Stimulated activated CD8-positive, alpha-beta memory T cell treated with anti-CD3 and anti-CD28 coated beads, Interleukin-4, amount 100 ng/mL, for 48 hours (primary cell): ENCODE results near the gene ANKRD11.
A peak's percentile ranks its signal among the peaks of the same experiment; 100 is the strongest.
"Not testable (repeated sequence)": the region's sequence is repeated elsewhere in the genome, so short reads cannot be mapped to it uniquely, and the experiment has no call there.

Experiments
- DNase-seq: peaks from one replicate; pipeline ENCODE4 v3.0.0-alpha.2; 2020

The ANKRD11 gene

DNA sequence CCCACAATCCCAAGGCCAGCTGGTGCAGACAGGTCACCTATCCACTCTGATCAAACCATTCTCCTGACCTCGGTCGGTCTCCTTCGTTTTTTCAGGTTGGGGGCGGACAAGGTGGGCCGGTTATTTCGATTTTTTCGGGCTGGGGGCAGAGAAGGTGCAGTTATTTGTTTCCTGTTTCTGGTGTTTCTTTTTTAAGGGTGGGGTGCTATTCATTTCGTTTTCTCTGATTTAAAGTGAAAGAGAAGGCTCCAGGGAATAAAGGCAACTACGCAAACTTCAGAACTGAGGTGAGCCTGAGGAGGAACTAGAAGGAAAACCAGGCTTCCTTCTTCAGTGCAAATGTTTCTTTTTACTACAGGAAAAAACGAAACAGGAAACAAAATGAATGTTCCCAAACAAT, 64.8 kb downstream of the ANKRD11 start:
- no peak for DNase-seq

DNA sequence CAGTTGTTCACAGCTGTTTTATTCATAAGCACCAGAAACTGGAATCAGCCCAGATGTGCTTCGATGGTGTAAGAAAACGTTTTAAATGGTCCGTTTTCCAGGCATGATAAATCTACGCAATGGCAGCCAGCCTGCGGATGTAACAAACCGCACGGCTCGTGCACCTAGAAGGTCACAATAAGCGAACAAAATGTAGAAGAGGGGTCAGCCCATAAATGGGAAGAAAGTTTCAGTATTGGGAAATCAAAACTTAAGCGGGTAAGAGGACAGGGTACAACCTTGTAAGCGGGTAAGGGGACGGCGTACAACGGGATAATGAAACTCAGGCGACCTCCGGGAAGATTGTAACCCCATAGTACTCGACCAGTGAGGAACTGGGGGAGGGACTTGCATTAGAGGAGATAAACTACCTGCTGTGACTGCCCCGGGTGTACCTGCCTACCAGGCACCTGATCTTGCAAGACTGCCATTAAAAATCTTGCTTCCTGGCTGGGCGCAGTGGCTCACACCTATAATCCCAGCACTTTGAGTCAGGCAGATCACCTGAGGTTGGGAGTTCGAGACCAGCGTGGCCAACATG, 66.6 kb downstream of the ANKRD11 start:
- DNase-seq = no peak

DNA sequence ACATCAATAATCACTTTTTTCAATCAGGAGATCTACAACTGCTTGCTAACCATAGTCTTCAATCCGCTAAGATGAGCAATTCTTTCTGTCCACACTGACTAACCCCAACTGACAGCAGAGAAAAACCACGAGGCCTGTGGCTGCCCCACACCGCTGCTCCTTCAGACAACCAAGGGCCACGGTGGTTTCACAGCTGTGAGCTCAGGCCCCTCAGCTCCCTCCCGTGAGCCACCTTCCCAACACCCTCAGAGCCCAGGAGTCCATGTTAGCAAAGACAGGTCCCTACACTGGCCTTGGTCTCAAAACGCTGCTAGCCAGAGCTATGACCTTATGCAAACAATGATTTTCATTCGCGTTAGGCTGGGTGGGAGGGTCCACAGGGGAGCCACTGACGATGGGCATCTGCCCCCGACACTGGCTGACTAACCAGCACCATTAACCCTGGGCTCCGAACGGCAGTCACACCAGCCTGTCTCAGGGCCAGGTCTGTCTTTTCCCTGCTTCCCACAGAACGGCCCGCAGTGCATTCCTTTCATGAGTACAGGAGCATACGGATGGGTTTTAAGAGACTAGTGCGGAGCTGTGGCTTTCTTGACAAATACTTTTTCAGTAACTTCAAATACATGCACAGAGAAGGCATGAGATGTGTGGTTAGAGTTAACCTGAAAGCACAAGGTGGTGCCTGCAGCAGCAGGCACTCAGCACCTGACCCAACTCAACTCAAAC, 67.3 kb downstream of the ANKRD11 start:
- peak; percentile 83 for DNase-seq

DNA sequence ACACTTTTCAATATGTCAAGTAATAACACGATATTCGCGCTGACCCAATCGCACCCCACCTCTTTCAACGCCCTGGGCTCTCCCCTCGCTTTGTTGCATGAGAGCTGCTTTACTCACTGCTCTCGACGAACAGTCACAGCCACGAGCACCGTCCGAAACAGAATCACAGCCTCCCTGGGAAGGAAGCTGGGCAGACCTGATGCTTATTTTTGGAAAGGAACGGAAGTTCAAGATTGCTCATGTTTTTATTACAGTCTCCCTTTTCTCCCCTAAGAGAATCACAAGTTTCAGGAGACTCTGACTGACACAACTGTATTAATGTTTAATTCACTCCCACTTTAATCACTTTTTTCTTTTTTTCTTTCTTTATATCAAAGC, 67.8 kb downstream of the ANKRD11 start:
- DNase-seq = peak; percentile 70

GRCh38 chr16:89421300-89421699, 69.1 kb downstream of the ANKRD11 start:
- not testable (repeated sequence) for DNase-seq

DNA sequence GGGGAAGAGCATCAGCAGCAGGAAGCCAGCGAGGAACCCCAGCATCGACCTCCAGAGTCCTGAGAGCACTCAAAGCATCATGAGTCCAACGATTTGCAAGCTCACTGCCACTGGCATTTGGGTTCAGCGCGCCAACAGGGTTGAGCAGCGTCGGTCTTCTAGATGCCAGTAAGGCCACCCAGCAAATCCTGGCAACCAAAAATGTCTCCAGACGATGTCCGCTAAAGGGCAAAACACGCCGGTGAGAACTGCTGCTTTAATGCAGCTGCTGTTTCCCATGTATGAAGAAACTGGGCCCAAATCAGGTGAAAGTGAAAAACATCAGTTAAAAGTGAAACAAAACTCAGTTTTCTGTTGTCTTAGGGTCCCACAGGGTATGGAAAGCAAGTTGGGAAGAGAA, 70.2 kb downstream of the ANKRD11 start:
- no peak for DNase-seq

DNA sequence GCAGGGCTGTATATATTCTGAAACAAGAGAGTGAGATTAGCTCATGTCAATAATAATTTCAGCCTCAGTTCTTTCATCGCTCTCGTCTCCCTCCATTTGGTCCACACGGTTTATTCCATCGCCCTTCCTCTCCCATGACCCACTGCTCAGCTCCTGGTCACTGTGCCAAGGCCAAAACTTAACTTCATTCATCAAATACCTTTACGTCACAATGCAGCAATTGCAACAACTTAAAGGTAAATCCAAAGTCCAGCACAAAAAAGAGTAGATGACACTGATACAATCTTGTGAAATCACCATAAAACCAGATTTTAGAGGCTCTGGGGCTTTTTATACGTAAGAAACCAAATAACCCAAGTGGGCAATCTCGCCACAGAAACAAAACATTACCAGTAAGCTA, 72.0 kb downstream of the ANKRD11 start:
- DNase-seq = no peak

GRCh38 chr16:89417352-89417751, 73.0 kb downstream of the ANKRD11 start:
- DNase-seq = no peak

- no peak for DNase-seq
Measured at GRCh38 chr16:89413811-89414585, 76.4 kb downstream of the ANKRD11 start.

- DNase-seq = no peak
Measured at GRCh38 chr16:89412811-89413210, 77.5 kb downstream of the ANKRD11 start.

- no peak for DNase-seq
Measured at GRCh38 chr16:89411335-89411850, 79.0 kb downstream of the ANKRD11 start.

GRCh38 chr16:89410794-89411309, 79.5 kb downstream of the ANKRD11 start:
- DNase-seq = no peak

- DNase-seq = no peak
Measured at GRCh38 chr16:89410322-89410721, 80.0 kb downstream of the ANKRD11 start.

DNA sequence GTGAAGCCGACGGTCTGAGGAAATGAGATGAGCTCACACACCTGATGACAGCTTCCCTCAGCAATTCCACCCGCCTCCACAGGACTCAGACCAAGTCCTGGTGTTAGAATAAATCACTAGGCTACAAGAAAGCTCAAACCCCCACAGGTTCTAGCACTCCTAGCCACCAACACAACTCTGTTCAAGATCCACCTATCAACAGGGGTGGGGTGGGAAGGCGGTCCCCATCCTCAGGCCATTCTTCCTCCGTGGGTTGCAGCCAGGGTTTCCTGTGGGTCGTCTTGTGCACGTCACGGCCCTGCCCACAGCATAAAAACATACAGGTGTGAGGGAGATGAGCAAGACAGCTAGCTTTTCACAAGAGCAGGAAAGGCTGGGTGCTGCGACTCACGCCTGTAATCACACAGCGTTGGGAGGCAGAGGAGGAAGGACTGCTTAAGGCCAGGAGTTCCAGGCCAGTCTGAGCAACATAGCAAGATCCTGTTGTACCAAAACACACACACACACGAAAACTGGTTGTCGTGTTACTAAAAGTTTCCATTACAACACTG, 81.1 kb downstream of the ANKRD11 start:
- peak; percentile 71 for DNase-seq

DNA sequence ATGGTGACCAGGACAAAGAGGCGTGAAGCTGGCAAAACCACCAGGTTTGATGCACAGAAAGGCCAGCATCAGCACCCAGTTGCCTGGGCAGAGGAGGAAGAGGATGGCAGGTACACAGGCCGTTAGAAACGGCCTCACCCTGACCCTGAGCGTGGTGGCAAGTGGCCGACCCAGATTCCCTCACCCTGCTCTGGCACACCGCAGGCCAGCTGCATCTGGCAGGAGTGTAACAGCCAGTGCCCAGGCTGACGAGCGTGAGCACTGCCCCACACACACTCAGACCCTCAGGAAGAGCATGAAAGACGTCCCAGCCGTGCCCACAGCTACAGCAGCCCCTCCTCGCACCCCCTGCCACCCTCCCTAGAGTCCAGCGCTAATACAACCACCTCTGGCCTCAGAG, 82.0 kb downstream of the ANKRD11 start:
- no peak for DNase-seq

- DNase-seq = no peak
Measured at GRCh38 chr16:89407925-89408300, 82.4 kb downstream of the ANKRD11 start.

DNA sequence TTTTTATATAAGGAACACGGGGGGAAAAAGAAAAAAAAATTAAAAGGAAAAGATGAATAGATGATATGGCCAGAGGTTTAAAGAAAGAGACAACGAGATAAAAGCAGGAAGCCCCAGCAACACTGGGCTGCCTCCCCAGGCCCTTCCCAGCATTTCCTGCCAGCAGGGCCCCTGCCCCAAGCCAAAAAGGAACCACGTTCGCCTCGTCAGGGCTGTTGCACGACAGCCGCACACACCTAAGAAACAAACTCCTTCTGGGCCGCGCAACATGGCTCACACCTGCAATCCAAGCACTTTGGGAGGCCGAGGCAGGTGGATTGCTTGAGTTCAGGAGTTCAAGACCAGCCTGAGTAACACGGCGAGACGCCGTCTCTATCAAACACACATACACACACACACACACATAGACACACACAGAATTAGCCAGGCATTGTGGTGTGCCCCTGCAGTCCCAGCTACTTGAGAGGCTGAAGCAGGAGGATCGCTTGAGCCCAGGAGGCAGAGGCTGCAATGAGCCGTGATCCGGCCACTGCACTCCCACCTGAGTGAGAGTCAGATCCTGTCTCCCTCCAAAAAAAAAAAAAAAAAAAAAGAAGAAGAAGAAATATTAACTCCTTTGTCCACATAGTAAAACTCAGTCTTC, 83.0 kb downstream of the ANKRD11 start:
- DNase-seq = no peak

DNA sequence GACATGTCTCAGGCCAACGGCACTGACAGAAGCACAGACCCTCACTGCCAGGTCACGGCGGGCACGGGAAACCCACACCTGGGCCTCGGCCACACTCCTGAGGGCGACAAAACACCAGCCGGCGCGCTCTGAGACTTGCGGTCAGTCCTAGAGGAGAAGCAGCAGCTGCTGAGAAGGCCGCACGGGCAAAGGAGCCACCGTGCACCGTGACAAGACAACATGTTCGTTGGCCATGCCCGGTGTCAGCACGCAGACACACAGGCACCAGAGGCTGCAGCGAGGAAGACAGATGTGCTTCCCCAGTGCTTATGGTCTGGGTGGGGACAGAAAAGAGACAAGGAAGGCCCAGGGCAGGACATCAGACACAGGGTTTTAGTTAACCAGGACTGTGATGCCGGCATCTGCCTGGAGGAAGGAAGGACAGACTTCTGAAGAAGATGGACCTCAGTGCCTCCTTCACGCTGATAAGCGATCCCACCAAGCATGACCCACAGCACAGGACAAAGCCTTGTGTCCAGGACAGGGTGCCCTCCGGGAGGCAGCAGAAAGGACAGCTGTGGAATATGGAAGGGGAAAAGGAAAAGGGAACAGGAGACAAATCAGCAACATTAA, 84.0 kb downstream of the ANKRD11 start:
- no peak for DNase-seq

GRCh38 chr16:89404561-89404960, 85.8 kb downstream of the ANKRD11 start:
- no peak for DNase-seq

DNA sequence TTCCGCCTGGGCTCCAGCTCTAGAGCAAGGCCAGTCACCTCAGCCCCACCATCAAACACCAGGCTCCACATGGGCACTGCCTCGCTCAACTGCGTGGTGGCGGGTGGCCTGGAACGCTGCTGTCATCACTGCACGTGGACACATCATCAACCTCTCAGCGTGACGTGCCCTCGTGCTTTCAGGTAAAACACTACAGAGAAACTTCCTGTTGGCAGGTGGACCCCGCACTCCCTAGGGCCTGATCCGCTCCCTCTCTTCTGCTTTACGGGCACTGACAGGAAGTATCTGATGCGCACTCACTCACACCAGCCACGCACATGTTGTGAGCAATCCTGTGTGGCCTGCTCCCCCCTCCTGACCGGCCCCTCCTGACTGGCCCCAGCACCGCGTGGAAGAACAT, 87.4 kb downstream of the ANKRD11 start:
- DNase-seq = peak; percentile 42

- no peak for DNase-seq
Measured at GRCh38 chr16:89401641-89402445, 88.5 kb downstream of the ANKRD11 start.

DNA sequence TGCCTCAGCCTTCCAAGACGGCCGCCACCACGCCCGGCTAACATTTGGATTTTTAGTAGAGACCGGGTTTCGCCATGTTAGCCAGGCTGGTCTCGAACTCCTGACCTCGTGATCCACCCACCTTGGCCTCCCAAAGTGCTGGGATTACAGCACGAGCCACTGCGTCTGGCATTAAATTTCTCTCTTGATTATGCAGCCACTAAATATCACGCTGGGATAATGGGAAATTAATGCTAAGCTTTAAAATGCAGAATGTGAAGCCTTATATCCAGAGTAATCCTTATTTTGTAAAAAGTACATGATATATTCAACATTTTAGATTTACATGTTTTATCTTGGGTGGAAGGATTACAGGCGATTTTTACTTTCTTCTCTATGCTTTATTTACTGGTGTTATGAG, 89.2 kb downstream of the ANKRD11 start:
- DNase-seq = no peak
